ENCODE data around the gene MGAT5.

MGAT5 gene

DNA sequence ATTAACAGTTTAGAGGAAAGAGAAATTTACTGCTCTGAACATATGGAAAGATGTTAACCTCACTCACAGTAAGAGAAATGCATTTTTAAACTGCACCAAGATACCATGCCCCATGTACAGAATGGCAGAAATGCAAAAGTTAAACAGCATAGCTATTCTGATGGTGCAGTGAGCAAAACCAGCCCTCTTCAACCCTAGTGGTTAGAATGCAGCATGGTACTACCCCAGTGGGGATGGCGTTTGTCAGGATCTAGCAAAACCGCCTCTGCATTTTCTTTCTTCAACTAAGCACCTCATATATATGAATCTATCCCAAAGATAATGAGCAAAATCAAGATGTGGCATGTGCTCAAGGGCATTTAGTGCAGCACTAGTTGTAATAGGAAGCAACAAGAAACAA is 98.0 kb downstream of the MGAT5 start:
- no peak for DNase-seq (ENCODE audit: extremely low read depth, low read depth)
- TF ChIP-seq, protein P1, sequence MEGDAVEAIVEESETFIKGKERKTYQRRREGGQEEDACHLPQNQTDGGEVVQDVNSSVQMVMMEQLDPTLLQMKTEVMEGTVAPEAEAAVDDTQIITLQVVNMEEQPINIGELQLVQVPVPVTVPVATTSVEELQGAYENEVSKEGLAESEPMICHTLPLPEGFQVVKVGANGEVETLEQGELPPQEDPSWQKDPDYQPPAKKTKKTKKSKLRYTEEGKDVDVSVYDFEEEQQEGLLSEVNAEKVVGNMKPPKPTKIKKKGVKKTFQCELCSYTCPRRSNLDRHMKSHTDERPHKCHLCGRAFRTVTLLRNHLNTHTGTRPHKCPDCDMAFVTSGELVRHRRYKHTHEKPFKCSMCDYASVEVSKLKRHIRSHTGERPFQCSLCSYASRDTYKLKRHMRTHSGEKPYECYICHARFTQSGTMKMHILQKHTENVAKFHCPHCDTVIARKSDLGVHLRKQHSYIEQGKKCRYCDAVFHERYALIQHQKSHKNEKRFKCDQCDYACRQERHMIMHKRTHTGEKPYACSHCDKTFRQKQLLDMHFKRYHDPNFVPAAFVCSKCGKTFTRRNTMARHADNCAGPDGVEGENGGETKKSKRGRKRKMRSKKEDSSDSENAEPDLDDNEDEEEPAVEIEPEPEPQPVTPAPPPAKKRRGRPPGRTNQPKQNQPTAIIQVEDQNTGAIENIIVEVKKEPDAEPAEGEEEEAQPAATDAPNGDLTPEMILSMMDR (IDR thresholded peaks at IDR 0.05; ENCODE audit: low read depth, low read length) = no peak

GRCh38 chr2:134352844-134353243 is 99.0 kb downstream of the MGAT5 start:
- TF ChIP-seq, protein P1 (IDR thresholded peaks at IDR 0.05; ENCODE audit: low read depth, low read length) = no peak
- no peak for DNase-seq (ENCODE audit: extremely low read depth, low read depth)

GRCh38 chr2:134354611-134355010 is 100.7 kb downstream of the MGAT5 start:
- TF ChIP-seq, protein P1 (IDR thresholded peaks at IDR 0.05; ENCODE audit: low read depth, low read length) = no peak
- DNase-seq (ENCODE audit: extremely low read depth, low read depth) = no peak

- DNase-seq (ENCODE audit: extremely low read depth, low read depth) = no peak
- TF ChIP-seq, protein P1 (IDR thresholded peaks at IDR 0.05; ENCODE audit: low read depth, low read length) = no peak
Observed at GRCh38 chr2:134357814-134358213, 103.9 kb downstream of the MGAT5 start.

DNA sequence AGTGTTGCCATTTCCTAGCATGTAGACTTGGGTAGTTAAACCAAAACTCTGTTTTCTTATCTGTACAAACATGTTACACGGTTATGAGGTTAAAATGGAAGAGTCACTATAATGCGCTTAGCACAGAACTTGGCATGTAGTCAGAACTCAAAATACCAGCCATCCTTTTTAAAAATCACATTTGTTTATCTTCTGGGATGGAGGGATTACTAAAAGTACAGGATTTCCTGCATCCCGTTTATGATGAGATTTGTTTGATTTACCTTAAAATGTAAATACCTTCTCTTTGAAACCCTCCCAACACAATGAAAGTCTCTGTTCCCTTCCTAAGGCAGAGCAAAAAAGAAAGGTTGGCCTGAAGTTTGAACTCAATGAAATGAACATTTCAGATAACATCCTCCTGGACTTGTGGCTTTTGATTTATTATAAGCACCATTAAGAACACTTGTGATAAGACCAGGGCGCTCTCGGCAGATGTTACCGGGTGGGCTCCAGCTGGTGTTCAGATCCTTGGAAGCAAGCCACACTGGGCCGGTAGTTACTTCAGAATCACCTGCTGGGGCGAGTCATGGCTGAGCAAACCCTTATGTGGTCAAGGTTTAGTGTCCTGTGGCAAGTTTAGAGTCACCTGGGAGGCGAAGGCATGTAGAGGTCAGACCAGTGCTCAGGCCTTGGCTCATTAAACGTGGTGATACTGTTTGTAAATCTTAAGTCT is 105.7 kb downstream of the MGAT5 start:
- TF ChIP-seq, protein P1 (IDR thresholded peaks at IDR 0.05; ENCODE audit: low read depth, low read length) = no peak
- no peak for DNase-seq (ENCODE audit: extremely low read depth, low read depth)

DNA sequence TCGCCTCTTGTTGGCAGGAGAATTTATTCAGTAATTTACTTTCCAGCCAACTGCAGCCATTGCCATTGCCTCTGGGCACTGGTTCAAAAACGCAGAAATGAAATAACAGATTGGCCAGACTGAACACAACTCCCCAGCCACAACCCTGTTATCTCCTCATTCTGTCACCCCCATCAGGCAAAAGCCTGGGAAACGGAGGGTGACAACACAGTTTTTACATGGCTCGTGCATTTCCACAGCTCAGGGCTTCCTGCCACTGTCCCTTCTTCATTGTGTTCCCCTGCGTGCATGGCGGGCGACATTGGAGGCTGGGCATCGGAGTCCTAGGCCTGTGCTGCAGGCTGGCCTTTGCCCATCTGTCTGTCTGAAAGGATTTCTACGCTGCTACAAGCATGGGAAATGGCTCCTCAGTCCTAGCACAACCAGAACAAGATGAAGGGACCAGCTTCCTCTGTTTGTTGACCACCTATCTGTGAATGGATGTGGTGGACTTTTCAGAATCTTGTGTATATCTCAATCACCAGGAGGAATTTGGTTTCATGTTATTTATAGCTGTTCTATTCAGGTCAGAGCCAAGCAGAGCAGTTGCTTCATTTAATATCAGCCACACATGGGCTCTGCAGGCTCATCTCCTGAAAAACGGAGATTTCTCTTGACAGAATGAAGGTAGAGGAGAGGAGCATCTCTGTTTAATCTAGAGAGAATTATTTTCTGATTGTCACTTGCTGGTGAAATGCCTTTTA is 107.0 kb downstream of the MGAT5 start:
- DNase-seq (ENCODE audit: extremely low read depth, low read depth) = no peak
- TF ChIP-seq, protein P1 (IDR thresholded peaks at IDR 0.05; ENCODE audit: low read depth, low read length) = no peak

DNA sequence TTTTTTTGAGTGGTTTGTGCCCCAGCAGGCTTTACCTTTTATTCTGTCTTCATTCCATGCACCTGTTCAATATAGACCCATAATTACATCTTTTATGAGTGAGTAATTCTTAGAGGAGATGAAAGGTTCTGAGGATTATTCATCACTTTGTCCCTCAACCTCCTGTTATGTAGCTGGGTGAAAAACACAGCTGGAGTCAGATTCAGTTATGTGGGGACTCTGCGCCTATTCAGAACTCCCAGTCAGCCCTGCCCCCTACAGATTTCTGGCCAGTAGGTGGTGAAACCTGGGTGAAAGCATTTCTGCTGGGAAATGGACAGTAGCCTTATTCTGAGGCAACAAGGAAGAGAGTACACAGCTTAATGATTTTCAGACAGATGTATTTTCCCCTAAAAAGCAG is 107.8 kb downstream of the MGAT5 start:
- DNase-seq (ENCODE audit: extremely low read depth, low read depth) = no peak

More for the DNA sequence above, 107.8 kb downstream of the MGAT5 start:
- TF ChIP-seq, protein P1 (IDR thresholded peaks at IDR 0.05; ENCODE audit: low read depth, low read length) = no peak
